HepG2 (cell line): ENCODE data around the gene SYNE1. TPM values are rescaled to one million over a fixed set of nuclear protein-coding genes. Genes with fewer than 3 reads are reported as not detected.

Experiments
- ATF2 ChIP-seq: sonication (generic); formaldehyde crosslinking; IDR thresholded peaks from 2 replicates; pipeline ENCODE4 v1.4.0; 2020; ENCODE audit warnings: missing genetic modification reagents
- ATF3 ChIP-seq: sonication (generic); formaldehyde crosslinking; IDR thresholded peaks from 2 replicates; pipeline ENCODE4 v1.4.0; 2020; ENCODE audit warnings: missing genetic modification reagents
- EP300 ChIP-seq, 3 experiments: sonication (generic) in 1 of 3; formaldehyde crosslinking in 1 of 3; IDR thresholded peaks; 2 replicates each; pipeline versions ENCODE4 v1.5.1 to v1.6.1; 2011 to 2020; ENCODE audit warnings: low read depth in 2 of 3, low read length in 2 of 3, borderline replicate concordance in 1 of 3, improper control_type of control experiment in 1 of 3, mild to moderate bottlenecking in 1 of 3, missing genetic modification reagents in 1 of 3, moderate library complexity in 1 of 3
- FOXA1 ChIP-seq, 2 experiments: fragments of 450-650 bp in 1 of 2; sonication (generic) in 1 of 2; formaldehyde crosslinking in 1 of 2; IDR thresholded peaks; 2 replicates each; pipeline versions ENCODE4 v1.4.0 to v1.6.1; 2016 to 2020; ENCODE audit warnings: missing genetic modification reagents in 1 of 2
- FOXJ3 ChIP-seq: sonication (generic); formaldehyde crosslinking; IDR thresholded peaks from 2 replicates; pipeline ENCODE4 v1.4.0; 2020; ENCODE audit warnings: missing genetic modification reagents, mild to moderate bottlenecking, borderline replicate concordance
- FOXP1 ChIP-seq, 2 experiments: fragments of 450-650 bp in 1 of 2; IDR thresholded peaks; 2 replicates each; pipeline ENCODE4 v1.6.1; 2017 to 2018; ENCODE audit warnings: antibody characterized with exemption in 1 of 2
- HDAC2 ChIP-seq: sonication (generic); formaldehyde crosslinking; IDR thresholded peaks from 2 replicates; pipeline ENCODE4 v1.4.0; 2020; ENCODE audit warnings: missing genetic modification reagents
- MXI1 ChIP-seq: IDR thresholded peaks from 3 replicates; pipeline ENCODE4 v1.6.1; 2012; ENCODE audit warnings: low read depth, low read length, inconsistent platforms, borderline replicate concordance
- NR2F2 ChIP-seq: IDR thresholded peaks from 2 replicates; pipeline ENCODE4 v1.6.1; 2012; ENCODE audit warnings: low read depth, inconsistent platforms, borderline replicate concordance
- PAXIP1 ChIP-seq: sonication (generic); formaldehyde crosslinking; conservative IDR thresholded peaks from 2 replicates; pipeline ENCODE4 v1.4.0; 2020; ENCODE audit warnings: mild to moderate bottlenecking, missing genetic modification reagents, moderate library complexity
- SOX6 ChIP-seq, 2 experiments: fragments of 450-650 bp in 1 of 2; sonication (generic) in 1 of 2; formaldehyde crosslinking in 1 of 2; IDR thresholded peaks; 2 replicates each; pipeline versions ENCODE4 v1.4.0 to v1.6.1; 2017 to 2020; ENCODE audit warnings: antibody characterized with exemption in 1 of 2, mild to moderate bottlenecking in 1 of 2, missing genetic modification reagents in 1 of 2
- YEATS4 ChIP-seq: sonication (generic); formaldehyde crosslinking; IDR thresholded peaks from 2 replicates; pipeline ENCODE4 v1.4.0; 2020; ENCODE audit warnings: missing genetic modification reagents, borderline replicate concordance
- ZNF331 ChIP-seq: sonication (generic); formaldehyde crosslinking; IDR thresholded peaks from 2 replicates; pipeline ENCODE4 v1.4.0; 2020; ENCODE audit warnings: missing genetic modification reagents
- ZNF615 ChIP-seq: sonication (generic); formaldehyde crosslinking; IDR thresholded peaks from 2 replicates; pipeline ENCODE4 v1.5.0; 2020; ENCODE audit warnings: mild to moderate bottlenecking, missing genetic modification reagents, borderline replicate concordance
- polyA plus RNA-seq, 8 experiments: library from polyadenylated mRNA; depleted of rRNA in 3 of 8; stranded (reverse) in 7 of 8; unstranded in 1 of 8; fragments of >200 nt; fragmentation: Illumina TruSeq in 4 of 8; extraction: Trizol in 4 of 8; gene quantifications; 2 replicates each; pipeline versions ENCODE4 v1.2.1 to v1.2.3, GENCODE V29; 2011 to 2016; ENCODE audit warnings: low read depth in 4 of 8, missing spikeins in 1 of 8, mixed read lengths in 1 of 8; ENCODE audit not compliant: insufficient read depth in 1 of 8
- total RNA-seq, 5 experiments: library from RNA; depleted of rRNA; stranded (reverse); fragments of >200 nt; fragmentation: Illumina TruSeq; extraction: Trizol; gene quantifications; 2 replicates each; pipeline ENCODE4 v1.2.3, GENCODE V29; 2016; ENCODE audit warnings: low read depth in 1 of 5

SYNE1 gene
- total and polyA plus RNA-seq, 2 of the 13 experiments (the other 11 are each of a cell fraction or from before 2014, with no cell fraction given) = 5.5 to 15.9 TPM

GRCh38 chr6:152314483-152314832, 322.7 kb downstream of the SYNE1 start (continued):
- no peak for TF ChIP-seq FOXP1 (IDR thresholded peaks at IDR 0.05)
- peak; percentile 56; the same call in 1 of the 2 replicates for TF ChIP-seq FOXP1 (CRISPR knock-in tag; IDR thresholded peaks at IDR 0.05)
- TF ChIP-seq ZNF331 (CRISPR knock-in tag) = peak; percentile 7; the same call in 1 of the 2 replicates
- TF ChIP-seq ZNF615 (CRISPR knock-in tag) = no peak
- TF ChIP-seq ATF2 (CRISPR knock-in tag) = no peak; the same call in 1 of the 2 replicates
- TF ChIP-seq YEATS4 (CRISPR knock-in tag) = no peak
- no peak for TF ChIP-seq FOXA1 (IDR thresholded peaks at IDR 0.05)
- TF ChIP-seq FOXA1 (CRISPR knock-in tag; IDR thresholded peaks at IDR 0.05) = peak; percentile 20; the same call in 1 of the 2 replicates
- TF ChIP-seq MXI1 = 0 out of 3 replicates have a peak, but pooled peaks have one; percentile 18
- TF ChIP-seq NR2F2 = no peak
- TF ChIP-seq FOXJ3 (CRISPR knock-in tag) = 0 out of 2 replicates have a peak, but pooled peaks have one; percentile 1
- TF ChIP-seq SOX6 (IDR thresholded peaks at IDR 0.05) = no peak
- peak; percentile 52 for TF ChIP-seq SOX6 (CRISPR knock-in tag; IDR thresholded peaks at IDR 0.05)
- peak; percentile 21; the same call in 1 of the 2 replicates for TF ChIP-seq HDAC2
- TF ChIP-seq PAXIP1 (CRISPR knock-in tag) = peak; percentile 51; the same call in 1 of the 2 replicates
- TF ChIP-seq EP300 (IDR thresholded peaks at IDR 0.05; ENCODE audit: low read depth in 2 of 2, low read length in 2 of 2) = no peak
- TF ChIP-seq EP300 (CRISPR knock-in tag; IDR thresholded peaks at IDR 0.05; ENCODE audit: borderline replicate concordance) = peak; percentile 13; the same call in 1 of the 2 replicates
- no peak for TF ChIP-seq ATF3
